Measurements from ENCODE around the gene DYNLT5. TPM values are rescaled to one million over a fixed set of nuclear protein-coding genes. Genes with fewer than 3 reads are reported as not detected.
"Not testable (repeated sequence)": the region's sequence is repeated elsewhere in the genome, so short reads cannot be mapped to it uniquely, and the experiment has no call there.

DYNLT5 gene, protein sequence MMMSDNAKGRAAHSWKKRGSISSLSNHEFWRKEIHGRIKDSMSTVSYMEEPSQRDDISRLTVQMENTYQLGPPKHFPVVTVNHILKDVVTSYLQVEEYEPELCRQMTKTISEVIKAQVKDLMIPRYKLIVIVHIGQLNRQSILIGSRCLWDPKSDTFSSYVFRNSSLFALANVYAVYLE
- 6.8 TPM for total RNA-seq
- polyA plus RNA-seq, result 1.3 TPM

DNA sequence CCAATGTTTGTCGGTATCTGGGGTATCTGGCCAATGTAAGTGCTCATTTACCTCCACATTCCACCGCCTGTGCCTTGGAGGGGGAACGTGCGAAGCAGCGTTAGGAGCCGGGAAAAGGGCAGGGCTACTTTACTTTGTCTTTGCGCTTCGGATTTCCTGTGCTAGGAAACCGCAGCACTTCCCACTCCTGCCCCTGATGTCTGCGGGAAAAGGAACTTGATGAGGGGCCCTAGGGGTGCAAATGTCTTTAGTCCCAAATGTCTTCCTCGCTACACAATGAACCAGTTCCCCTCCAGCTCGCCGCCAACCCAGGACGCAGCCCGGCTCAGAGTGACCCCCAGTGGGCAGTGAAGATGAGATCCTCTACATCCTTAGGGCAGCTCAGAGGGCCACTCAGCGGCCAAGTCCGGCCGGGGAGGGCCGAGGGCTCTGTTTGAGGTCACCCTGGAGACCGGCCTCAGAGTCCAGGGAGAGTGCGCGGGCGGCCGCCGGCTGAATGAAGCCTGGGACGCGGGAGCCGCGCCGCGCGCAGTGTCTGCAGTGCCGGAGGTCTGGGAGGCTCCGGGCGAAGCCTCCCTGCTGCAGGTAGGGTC, at the start of gene DYNLT5:
Gene DYNLT5, plus strand, starts transcription at position 460 of the 593 bp plus-strand sequence. CDS start 2,200 bp downstream, outside the sequence.
- no peak within 1 kb of the TSS for H3K27ac ChIP-seq (ENCODE audit: low read depth)
- WGBS, result 5% methylated on average over 35 of the region's 35 CpGs

DNA sequence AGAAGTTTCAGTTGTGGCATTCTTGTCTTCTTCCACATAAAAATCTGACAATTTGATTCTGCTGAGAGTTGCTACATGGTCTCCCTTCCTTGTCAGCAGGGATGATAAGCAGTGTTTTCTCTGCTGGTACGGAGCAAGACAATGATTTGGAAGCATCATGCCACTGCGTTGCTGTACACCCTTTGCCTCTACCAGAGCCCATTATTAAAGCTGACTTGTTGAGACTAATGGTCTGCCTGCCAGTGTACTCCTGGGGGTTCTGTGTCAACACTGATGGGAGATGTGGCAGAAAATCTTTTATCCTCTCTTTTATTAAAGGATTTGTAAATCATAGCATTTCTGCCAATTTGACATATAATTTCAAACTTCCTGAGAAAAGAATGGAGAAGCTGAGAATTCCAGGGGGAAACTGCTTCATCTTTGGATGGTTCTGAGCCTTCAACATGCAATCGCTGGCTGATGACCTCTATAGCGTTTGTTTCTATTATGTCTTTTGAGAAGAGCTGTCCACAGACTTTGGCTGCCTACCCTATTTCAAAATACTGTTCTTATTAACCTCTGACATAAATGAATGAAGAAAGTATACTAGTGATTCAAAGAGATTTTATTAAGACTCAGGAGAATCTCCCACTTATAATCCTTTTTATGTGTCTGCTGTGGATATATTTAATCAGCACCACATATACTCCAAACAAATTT, 47.9 kb upstream of the DYNLT5 start:
- no peak overlapping the region for H3K27ac ChIP-seq (ENCODE audit: low read depth)
- H3K4me1 ChIP-seq (ENCODE audit: insufficient read depth), result no peaks in the 10 kb centered on the region
- no peak for DNase-seq (ENCODE audit: extremely low spot score)
- H3K4me3 ChIP-seq (ENCODE audit: low read depth, low read length), result no peak overlapping the region
- H3K36me3 ChIP-seq (ENCODE audit: insufficient read depth), result no peaks in the 10 kb centered on the region
- 72% methylated on average over 4 of the region's 4 CpGs for WGBS

More for the DNA sequence above, at the start of gene DYNLT5:
- no peak for DNase-seq (ENCODE audit: extremely low spot score)
- peak within 1 kb of the TSS; percentile 8 for H3K4me3 ChIP-seq (ENCODE audit: low read depth, low read length)
- H3K4me1 ChIP-seq (ENCODE audit: insufficient read depth), result no peaks in the 10 kb centered on the region
- no peaks in the 10 kb centered on the region for H3K36me3 ChIP-seq (ENCODE audit: insufficient read depth)

DNA sequence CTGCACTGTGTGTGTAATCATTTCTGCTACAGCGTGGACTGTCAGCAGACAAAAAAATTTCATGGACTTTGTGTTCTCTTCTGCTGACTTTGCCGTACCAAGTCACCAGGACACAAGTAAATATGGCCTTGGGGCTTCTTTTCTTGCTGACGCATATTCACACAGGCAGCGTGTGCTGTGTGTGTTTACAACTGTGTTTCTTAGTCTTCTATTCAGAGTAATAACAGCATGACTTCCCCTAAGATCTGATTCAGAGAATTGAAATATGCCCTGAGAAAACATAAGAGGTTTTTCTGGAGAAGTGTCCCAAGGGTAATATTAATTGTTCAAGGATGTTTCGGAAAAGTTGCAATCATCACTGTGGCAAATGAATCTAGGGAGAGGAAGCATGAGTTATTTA, 47.1 kb upstream of the DYNLT5 start:
- H3K4me3 ChIP-seq (ENCODE audit: low read depth, low read length), result no peak overlapping the region
- no peaks in the 10 kb centered on the region for H3K4me1 ChIP-seq (ENCODE audit: insufficient read depth)
- 76% methylated on average over 5 of the region's 5 CpGs for WGBS
- no peaks in the 10 kb centered on the region for H3K36me3 ChIP-seq (ENCODE audit: insufficient read depth)
- H3K27ac ChIP-seq (ENCODE audit: low read depth), result no peak overlapping the region
- no peak for DNase-seq (ENCODE audit: extremely low spot score)

DNA sequence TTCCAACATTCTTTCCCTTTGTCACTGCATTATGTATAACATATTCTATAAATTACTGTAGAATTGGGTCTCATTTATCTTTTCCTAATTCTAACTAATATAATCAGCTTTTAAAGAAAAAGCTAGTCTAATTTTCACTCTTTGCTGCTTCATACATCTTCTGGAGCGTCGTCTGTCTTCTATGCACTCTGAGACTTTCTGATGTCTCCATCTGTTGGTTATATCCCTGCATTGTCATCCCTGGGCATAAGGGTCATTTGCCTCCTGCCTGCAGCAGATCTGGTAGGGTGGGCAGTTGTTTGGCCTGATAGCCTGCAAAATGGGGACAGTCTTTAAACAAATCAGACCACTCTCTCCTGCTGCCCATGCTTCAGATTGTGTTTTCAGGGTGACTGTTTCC, 40.8 kb upstream of the DYNLT5 start:
- no peaks in the 10 kb centered on the region for H3K36me3 ChIP-seq (ENCODE audit: insufficient read depth)
- H3K4me3 ChIP-seq (ENCODE audit: low read depth, low read length), result no peak overlapping the region
- WGBS, result 19% methylated on average over 2 of the region's 2 CpGs

DNA sequence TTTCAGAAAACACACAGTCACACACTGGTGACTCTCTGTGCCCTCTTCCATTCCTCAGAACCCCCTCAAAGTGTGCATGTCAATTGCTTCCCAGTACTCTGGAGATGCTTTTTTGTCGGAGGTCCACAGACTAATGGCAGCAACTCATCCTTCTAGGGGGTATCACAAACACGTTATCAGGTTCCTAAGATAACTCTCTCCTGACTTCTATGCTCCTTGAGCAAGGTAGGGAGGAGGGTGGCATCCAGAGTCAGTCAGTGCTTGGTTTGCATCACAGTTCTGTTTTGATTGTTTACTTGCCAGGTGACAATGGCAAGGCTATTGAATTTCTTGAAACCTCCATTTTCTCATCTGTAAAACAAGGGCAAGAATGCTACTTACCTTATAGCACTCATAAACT, 39.4 kb upstream of the DYNLT5 start:
- no peaks in the 10 kb centered on the region for H3K4me1 ChIP-seq (ENCODE audit: insufficient read depth)
- WGBS, result 64% methylated on average over 2 of the region's 2 CpGs
- DNase-seq (ENCODE audit: extremely low spot score), result no peak

More for the DNA sequence above, 40.8 kb upstream of the DYNLT5 start:
- DNase-seq (ENCODE audit: extremely low spot score), result no peak
- Histone ChIP-seq H3K27ac (ENCODE audit: low read depth) (no peak overlapping the region), H3K4me1 (ENCODE audit: insufficient read depth) (no peaks in the 10 kb centered on the region)

DNA sequence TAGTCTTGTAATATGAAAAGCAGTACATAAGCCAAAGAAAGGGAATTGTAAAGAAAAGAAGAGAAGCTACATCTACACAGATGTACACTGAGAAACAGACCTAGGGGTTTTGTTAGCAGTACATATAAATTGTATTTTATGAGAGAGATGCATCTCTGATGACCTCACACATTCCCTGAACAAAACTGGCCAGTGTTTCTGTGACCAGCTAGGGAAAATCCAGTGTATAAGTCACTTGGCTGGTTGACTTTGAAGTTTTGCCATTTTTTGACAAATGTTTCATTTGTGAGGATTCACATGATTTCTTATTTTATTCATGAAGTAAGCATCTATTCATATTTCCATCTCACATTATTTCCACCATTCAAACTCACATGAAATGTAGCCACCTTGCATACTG, 28.3 kb upstream of the DYNLT5 start:
- no peak for DNase-seq (ENCODE audit: extremely low spot score)
- no peak overlapping the region for H3K27ac ChIP-seq (ENCODE audit: low read depth)
- H3K36me3 ChIP-seq (ENCODE audit: insufficient read depth), result no peaks in the 10 kb centered on the region
- no peaks in the 10 kb centered on the region for H3K4me1 ChIP-seq (ENCODE audit: insufficient read depth)
- no peak overlapping the region for H3K4me3 ChIP-seq (ENCODE audit: low read depth, low read length)

More for the DNA sequence above, 39.4 kb upstream of the DYNLT5 start:
- no peak overlapping the region for H3K4me3 ChIP-seq (ENCODE audit: low read depth, low read length)
- no peaks in the 10 kb centered on the region for H3K36me3 ChIP-seq (ENCODE audit: insufficient read depth)
- no peak overlapping the region for H3K27ac ChIP-seq (ENCODE audit: low read depth)

DNA sequence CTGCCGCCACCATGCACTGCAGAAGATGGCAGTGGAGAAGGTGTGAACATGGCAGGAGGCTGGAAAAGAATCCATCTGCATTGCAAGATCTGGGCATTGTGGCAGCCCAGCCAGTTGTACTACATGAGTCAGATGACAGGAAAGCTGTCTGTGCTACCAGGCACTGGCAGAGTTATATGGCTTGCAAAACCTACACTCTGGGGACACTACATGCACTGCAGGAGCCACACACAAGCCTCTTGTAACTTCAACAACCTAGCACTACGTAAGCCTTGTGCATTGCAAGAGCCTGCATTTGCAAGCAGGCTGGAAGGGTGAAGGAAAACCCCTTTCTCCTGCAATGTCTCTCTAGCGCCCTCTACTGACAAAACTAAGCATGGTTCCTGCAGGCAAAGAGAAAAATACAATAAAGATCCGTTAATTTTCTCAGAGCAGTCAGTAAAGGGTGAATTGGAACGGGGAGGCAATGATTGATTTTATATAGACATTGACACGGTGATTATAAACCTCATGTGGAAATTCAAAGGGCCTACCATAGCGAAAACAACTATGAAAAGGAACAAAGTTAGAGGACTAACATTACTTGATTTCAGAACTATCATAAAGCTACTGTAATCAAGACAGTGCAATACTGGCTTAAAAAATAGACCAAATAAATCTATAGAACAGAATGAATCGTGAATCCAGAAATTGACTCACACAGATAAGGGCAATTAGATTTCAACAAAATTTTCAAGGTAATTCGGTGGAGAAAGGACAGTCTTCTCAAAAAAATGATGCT, 26.2 kb upstream of the DYNLT5 start:
- Histone ChIP-seq H3K4me1 (ENCODE audit: insufficient read depth) (no peaks in the 10 kb centered on the region), H3K27ac (ENCODE audit: low read depth) (no peak overlapping the region), H3K4me3 (ENCODE audit: low read depth, low read length) (no peak overlapping the region), H3K36me3 (ENCODE audit: insufficient read depth) (no peaks in the 10 kb centered on the region)
- no peak for DNase-seq (ENCODE audit: extremely low spot score)
- 29% methylated on average over 9 of the region's 9 CpGs for WGBS

DNA sequence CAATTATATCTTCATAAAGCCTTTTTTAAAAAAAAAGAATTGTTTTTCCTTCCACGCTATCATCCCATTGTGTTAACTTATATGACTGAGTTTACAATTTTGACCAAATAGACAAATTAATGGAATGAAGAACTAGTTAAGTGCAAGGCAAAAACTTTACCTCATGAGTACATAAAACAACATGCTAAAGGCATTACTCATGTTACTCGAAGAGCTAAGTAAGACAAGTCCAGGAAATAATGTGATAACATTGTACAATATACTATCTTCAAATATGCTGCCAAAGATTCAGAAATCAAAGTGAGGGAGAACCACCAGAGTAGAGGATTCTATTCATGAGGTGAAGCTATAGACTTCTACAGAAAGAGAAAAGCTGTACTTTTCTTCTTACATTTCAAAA, 24.2 kb upstream of the DYNLT5 start:
- Histone ChIP-seq H3K4me1 (ENCODE audit: insufficient read depth) (no peaks in the 10 kb centered on the region), H3K36me3 (ENCODE audit: insufficient read depth) (no peaks in the 10 kb centered on the region), H3K4me3 (ENCODE audit: low read depth, low read length) (no peak overlapping the region), H3K27ac (ENCODE audit: low read depth) (no peak overlapping the region)
- WGBS, result 64% methylated on average over 2 of the region's 2 CpGs
- no peak for DNase-seq (ENCODE audit: extremely low spot score)

DNA sequence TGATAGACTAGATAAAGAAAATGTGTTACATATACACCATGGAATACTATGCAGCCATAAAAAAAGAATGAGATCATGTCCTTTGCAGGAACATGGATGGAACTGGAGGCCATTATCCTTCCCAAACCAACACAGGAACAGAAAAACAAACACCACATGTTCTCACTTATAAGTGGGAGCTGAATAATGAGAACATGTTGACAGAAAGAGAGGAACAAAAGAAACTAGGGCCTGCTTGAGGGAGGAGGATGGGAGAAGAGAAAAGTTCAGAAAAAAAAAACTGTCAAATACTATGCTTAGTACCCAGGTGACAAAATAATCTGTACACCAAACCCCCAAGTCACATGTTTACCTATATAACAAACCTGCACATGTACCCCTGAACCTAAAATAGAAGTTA, 23.5 kb upstream of the DYNLT5 start:
- not testable (repeated sequence) for H3K27ac ChIP-seq (ENCODE audit: low read depth); H3K4me3 ChIP-seq (ENCODE audit: low read depth, low read length); H3K36me3 ChIP-seq (ENCODE audit: insufficient read depth); DNase-seq (ENCODE audit: extremely low spot score); H3K4me1 ChIP-seq (ENCODE audit: insufficient read depth)

DNA sequence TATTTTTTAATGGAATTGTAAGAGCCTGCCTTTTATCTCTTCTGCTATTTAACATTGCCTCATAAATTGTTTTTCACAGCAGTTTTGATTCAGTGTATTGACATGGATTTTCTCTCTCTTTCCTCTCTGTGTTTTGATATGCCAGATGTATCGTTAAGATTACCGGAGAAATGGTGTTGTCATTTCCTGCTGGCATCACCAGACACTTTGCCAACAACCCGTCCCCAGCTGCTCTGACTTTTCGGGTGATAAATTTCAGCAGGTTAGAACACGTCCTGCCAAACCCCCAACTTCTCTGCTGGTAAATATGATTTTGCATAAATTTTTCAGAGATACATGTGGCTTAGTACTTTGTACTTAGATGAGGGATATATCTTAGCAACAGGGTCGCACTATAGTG, 23.1 kb upstream of the DYNLT5 start:
- H3K36me3 ChIP-seq (ENCODE audit: insufficient read depth), result no peaks in the 10 kb centered on the region
- no peak overlapping the region for H3K27ac ChIP-seq (ENCODE audit: low read depth)
- WGBS, result 41% methylated on average over 6 of the region's 6 CpGs
- DNase-seq (ENCODE audit: extremely low spot score), result no peak
- no peaks in the 10 kb centered on the region for H3K4me1 ChIP-seq (ENCODE audit: insufficient read depth)
- no peak overlapping the region for H3K4me3 ChIP-seq (ENCODE audit: low read depth, low read length)

DNA sequence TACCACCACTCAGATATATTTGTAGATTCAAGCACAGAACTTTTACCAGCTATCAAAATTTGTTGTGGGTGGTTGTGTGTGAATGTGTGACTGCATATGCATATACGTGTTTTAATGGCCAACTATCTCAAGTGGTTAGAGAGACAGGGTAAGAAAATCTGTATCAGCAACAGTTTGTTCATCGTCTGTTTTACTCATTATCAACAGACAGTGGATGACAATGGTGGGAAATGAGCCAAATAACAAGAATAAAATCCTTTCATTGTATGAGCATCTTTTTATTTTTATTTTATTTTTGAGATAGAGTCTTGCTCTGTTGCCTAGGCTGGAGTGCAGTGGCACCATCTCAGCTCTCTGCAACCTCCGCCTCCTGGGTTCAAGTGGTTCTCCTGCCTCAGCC, 22.7 kb upstream of the DYNLT5 start:
- 78% methylated on average over 3 of the region's 3 CpGs for WGBS
- no peak for DNase-seq (ENCODE audit: extremely low spot score)

DNA sequence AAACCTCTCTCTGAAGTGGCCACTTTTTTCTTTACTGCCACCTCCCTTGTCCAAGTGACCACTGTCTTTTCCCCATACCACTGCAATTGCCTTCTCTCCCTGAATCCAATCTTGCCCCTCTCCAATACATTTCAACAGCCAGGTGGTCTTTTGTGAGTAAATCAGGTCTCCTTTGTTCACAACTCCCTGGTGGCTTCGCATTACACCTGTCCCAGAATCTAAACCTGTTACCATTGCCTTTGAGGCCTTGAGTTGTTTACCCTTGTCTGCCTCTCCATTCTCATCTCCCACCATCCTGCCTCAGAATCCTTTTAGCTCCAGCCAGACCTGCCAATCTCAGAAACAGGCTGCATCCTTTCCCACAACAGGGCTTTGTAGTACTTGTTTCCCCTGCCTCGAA, 21.8 kb upstream of the DYNLT5 start:
- WGBS, result 77% methylated on average over 2 of the region's 2 CpGs
- DNase-seq (ENCODE audit: extremely low spot score), result no peak
- H3K4me3 ChIP-seq (ENCODE audit: low read depth, low read length), result no peak overlapping the region
- H3K27ac ChIP-seq (ENCODE audit: low read depth), result no peak overlapping the region
- no peaks in the 10 kb centered on the region for H3K4me1 ChIP-seq (ENCODE audit: insufficient read depth)
- no peaks in the 10 kb centered on the region for H3K36me3 ChIP-seq (ENCODE audit: insufficient read depth)

More for the DNA sequence above, 22.7 kb upstream of the DYNLT5 start:
- Histone ChIP-seq H3K27ac (ENCODE audit: low read depth) (no peak overlapping the region), H3K4me1 (ENCODE audit: insufficient read depth) (no peaks in the 10 kb centered on the region), H3K4me3 (ENCODE audit: low read depth, low read length) (no peak overlapping the region), H3K36me3 (ENCODE audit: insufficient read depth) (no peaks in the 10 kb centered on the region)

DNA sequence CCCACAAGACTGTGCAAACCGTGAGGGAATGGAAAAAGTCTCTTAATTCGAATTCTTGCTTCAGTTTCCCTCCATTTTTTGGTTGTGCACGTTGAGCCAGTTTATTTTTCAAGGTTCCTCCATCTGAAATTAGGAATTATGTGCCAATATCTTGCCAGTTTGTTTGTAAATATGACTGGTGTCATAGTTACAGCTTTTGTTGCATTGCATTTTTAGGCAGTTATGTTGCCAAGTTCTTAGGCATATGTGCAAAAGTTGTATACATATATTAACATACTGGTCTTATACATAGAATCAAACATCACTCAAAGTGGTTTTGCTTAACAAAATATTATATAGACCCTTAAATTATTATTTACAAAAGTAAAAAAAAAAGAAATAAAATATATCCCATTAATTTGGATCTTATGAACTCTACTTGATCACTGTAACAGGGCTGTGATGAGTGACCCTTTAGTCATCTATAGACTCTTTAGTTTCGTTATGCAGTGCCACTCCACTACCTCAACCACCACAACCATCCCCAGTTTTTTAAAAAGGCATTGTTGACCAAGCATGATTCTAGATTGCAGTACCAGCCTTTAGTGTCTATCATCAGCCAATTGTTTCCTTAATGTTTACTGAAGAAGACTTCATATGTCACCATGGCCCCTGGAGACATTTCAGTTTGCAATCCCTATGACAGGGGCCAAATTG, 20.9 kb upstream of the DYNLT5 start:
- Histone ChIP-seq H3K4me1 (ENCODE audit: insufficient read depth) (no peaks in the 10 kb centered on the region), H3K27ac (ENCODE audit: low read depth) (no peak overlapping the region), H3K4me3 (ENCODE audit: low read depth, low read length) (no peak overlapping the region), H3K36me3 (ENCODE audit: insufficient read depth) (no peaks in the 10 kb centered on the region)
- 80% methylated on average over 4 of the region's 4 CpGs for WGBS
- no peak for DNase-seq (ENCODE audit: extremely low spot score)
